Measurements from ENCODE around the gene GPNMB. TPM values are rescaled to one million over a fixed set of nuclear protein-coding genes. Genes with fewer than 3 reads are reported as not detected.

The GPNMB gene
- total RNA-seq, 4 donors from 2014 or later = 276 to 553 (median 491) TPM

GRCh38 chr7:23267357-23267756 lies 20.8 kb downstream of the GPNMB start:
- no peaks in the 10 kb centered on the region for H3K27me3 ChIP-seq
- WGBS = 91% methylated on average over 2 of the region's 2 CpGs
- H3K4me3 ChIP-seq = no peak overlapping the region
- TF ChIP-seq POLR2AphosphoS5 (IDR thresholded peaks at IDR 0.05) (no peak), CTCF (IDR thresholded peaks at IDR 0.05) (no peak), EP300 (IDR thresholded peaks at IDR 0.05) (no peak)
- H3K4me1 ChIP-seq = no peaks in the 10 kb centered on the region
- no peak for DNase-seq (ENCODE audit: low spot score in 2 of 2)
- H3K9me3 ChIP-seq = no peaks in the 10 kb centered on the region
- no peak overlapping the region for H3K27ac ChIP-seq
- peaks cover 84% of the 10 kb centered on the region for H3K36me3 ChIP-seq

- WGBS = 94% methylated on average over 2 of the region's 2 CpGs
- no peak overlapping the region for H3K4me3 ChIP-seq
- no peaks in the 10 kb centered on the region for H3K9me3 ChIP-seq
- no peaks in the 10 kb centered on the region for H3K27me3 ChIP-seq
- peaks cover 84% of the 10 kb centered on the region for H3K36me3 ChIP-seq
- TF ChIP-seq CTCF (IDR thresholded peaks at IDR 0.05) (no peak), EP300 (IDR thresholded peaks at IDR 0.05) (no peak), POLR2A (IDR thresholded peaks at IDR 0.05) (no peak), POLR2AphosphoS5 (IDR thresholded peaks at IDR 0.05) (no peak)
- H3K27ac ChIP-seq = no peak overlapping the region
- H3K4me1 ChIP-seq = no peaks in the 10 kb centered on the region
- no peak for DNase-seq (ENCODE audit: low spot score in 2 of 2)
Observed at GRCh38 chr7:23268167-23268566, 21.6 kb downstream of the GPNMB start.

DNA sequence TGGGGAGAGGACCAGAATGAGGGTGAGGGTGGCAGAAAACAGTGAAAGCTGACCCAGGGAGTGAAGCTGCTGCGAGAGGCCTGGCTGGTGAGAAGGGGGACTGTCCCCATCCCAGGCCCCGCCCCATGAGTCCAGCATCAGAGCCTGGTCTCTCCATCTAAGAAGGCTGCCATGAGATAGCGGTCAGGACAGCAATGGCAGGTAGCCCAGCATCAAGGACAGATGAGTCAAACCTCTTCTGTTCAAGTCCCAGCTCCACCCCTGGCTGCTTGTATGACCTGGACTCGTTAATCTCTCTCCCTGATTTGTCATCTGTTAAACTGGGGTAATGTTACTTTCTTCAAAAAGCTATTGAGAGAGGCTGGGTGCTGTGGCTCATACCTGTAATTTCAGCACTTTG lies 22.2 kb downstream of the GPNMB start:
- 79% methylated on average over 4 of the region's 4 CpGs for WGBS
- no peak overlapping the region for H3K27ac ChIP-seq
- no peaks in the 10 kb centered on the region for H3K27me3 ChIP-seq
- H3K4me1 ChIP-seq = no peaks in the 10 kb centered on the region
- no peaks in the 10 kb centered on the region for H3K9me3 ChIP-seq
- no peak for TF ChIP-seq POLR2A (IDR thresholded peaks at IDR 0.05)
- H3K36me3 ChIP-seq = peaks cover 85% of the 10 kb centered on the region
- DNase-seq (ENCODE audit: low spot score in 2 of 2) = no peak
- no peak overlapping the region for H3K4me3 ChIP-seq

DNA sequence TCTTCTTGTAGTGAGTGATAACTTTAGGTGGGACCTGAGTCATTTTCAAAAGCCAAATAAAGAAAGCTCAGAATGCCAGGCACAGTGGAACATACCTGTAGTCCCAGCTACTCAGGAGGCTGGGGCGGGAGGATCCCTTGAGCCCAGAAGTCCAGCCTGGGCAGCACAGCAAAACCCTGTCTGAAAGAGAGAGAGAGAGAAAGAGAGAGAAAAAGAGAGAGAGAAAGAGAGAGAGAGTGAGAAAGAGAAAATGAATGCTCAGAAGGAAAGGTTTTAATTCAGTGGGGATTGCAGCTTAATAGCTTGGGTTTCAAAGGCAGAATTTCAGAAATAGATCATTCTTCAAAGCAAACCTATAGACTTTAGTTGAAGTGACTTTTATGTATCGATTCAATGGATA lies 25.7 kb downstream of the GPNMB start:
- no peaks in the 10 kb centered on the region for H3K4me1 ChIP-seq

DNA sequence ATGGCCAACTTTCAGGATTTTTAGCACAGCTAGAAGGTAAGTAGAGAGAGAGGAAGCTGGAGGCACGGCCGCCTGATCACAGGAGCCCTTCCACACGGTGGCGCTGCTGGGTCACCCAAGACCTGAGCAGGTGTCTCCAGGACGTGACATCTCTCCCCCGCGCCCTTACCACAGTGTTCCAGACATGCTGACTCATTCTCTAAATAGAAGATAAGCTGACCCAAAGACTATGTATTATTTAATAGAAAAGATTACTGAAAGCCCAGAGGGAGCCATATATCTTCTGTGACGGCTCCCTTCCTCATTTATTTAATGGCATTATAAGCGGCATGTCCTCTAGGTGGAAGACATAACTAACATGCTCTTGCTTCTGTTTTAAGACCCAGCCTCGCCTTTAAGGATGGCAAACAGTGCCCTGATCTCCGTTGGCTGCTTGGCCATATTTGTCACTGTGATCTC lies 26.6 kb downstream of the GPNMB start:
- no peaks in the 10 kb centered on the region for H3K27me3 ChIP-seq
- H3K9me3 ChIP-seq = no peaks in the 10 kb centered on the region
- no peaks in the 10 kb centered on the region for H3K4me1 ChIP-seq
- 29% methylated on average over 11 of the region's 11 CpGs for WGBS
- peak; percentile 80 to 90 for DNase-seq (ENCODE audit: low spot score in 2 of 2)
- H3K4me3 ChIP-seq = no peak overlapping the region
- TF ChIP-seq CTCF (IDR thresholded peaks at IDR 0.05) = peak; percentile 31 to 77
- no peak for TF ChIP-seq EP300 (IDR thresholded peaks at IDR 0.05)
- no peak for TF ChIP-seq POLR2AphosphoS5 (IDR thresholded peaks at IDR 0.05)
- no peak for TF ChIP-seq POLR2A (IDR thresholded peaks at IDR 0.05)
- no peak overlapping the region for H3K27ac ChIP-seq
- peaks cover 82% of the 10 kb centered on the region for H3K36me3 ChIP-seq

More for the DNA sequence above, 25.7 kb downstream of the GPNMB start:
- no peaks in the 10 kb centered on the region for H3K9me3 ChIP-seq
- H3K4me3 ChIP-seq = no peak overlapping the region
- no peak overlapping the region for H3K27ac ChIP-seq
- H3K36me3 ChIP-seq = peaks cover 91% of the 10 kb centered on the region
- no peak for TF ChIP-seq CTCF (IDR thresholded peaks at IDR 0.05)
- TF ChIP-seq POLR2A (IDR thresholded peaks at IDR 0.05) = no peak
- TF ChIP-seq POLR2AphosphoS5 (IDR thresholded peaks at IDR 0.05) = no peak
- TF ChIP-seq EP300 (IDR thresholded peaks at IDR 0.05) = no peak
- no peaks in the 10 kb centered on the region for H3K27me3 ChIP-seq
- no peak for DNase-seq (ENCODE audit: low spot score in 2 of 2)
- WGBS = 91% methylated on average over 2 of the region's 2 CpGs

DNA sequence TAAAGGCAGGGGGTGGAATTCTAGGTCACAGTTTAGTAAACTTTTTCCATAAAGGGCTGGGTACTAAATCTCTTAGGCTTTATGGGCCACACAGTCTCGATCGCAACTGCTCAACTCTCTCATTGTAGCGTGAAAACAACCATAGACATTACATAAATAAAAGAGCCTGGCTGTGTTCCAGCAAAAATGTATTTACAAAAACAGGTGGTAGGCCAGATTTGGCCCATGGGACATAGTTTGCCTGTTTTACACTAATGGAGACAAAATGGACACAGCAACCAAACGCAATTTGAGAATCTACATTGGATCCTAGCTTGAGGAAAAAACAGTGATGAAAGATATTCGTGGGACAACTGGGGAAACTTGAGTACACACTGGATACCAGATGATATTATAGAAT lies 29.3 kb downstream of the GPNMB start:
- no peak for DNase-seq (ENCODE audit: low spot score in 2 of 2)
- Histone ChIP-seq H3K4me1 (no peaks in the 10 kb centered on the region), H3K27me3 (no peaks in the 10 kb centered on the region), H3K4me3 (no peak overlapping the region), H3K9me3 (no peaks in the 10 kb centered on the region), H3K36me3 (peaks cover 68% of the 10 kb centered on the region), H3K27ac (no peak overlapping the region)
- TF ChIP-seq POLR2A (IDR thresholded peaks at IDR 0.05) (no peak), EP300 (IDR thresholded peaks at IDR 0.05) (no peak), CTCF (IDR thresholded peaks at IDR 0.05) (no peak), POLR2AphosphoS5 (IDR thresholded peaks at IDR 0.05) (no peak)
- 75% methylated on average over 5 of the region's 5 CpGs for WGBS
